ENCODE data around the gene GRB10. TPM values are rescaled to one million over a fixed set of nuclear protein-coding genes. Genes with fewer than 3 reads are reported as not detected.

The GRB10 gene
- total RNA-seq, 1 donor from 2014 or later = 33.9 TPM

- Histone ChIP-seq H3K9me3 (ENCODE audit: low read depth) (no peaks in the 10 kb centered on the region), H3K36me3 (no peaks in the 10 kb centered on the region), H3K9ac (no peak overlapping the region), H4K20me1 (ENCODE audit: low read depth) (peaks cover 10% of the 10 kb centered on the region), H3K79me2 (ENCODE audit: low read depth) (peaks cover 4% of the 10 kb centered on the region), H2AFZ (replicated peaks) (no peak overlapping the region), H3K4me1 (peaks cover 32% of the 10 kb centered on the region), H3K4me2 (no peak overlapping the region), H3K27me3 (no peaks in the 10 kb centered on the region), H3K4me3 (no peak overlapping the region), H3F3A (ENCODE audit: low read depth) (no peaks in the 10 kb centered on the region), H3K27ac (no peak overlapping the region)
- Mint-ChIP-seq H3K4me3 (no peak overlapping the region), H3K27ac (no peak overlapping the region), H3K36me3 (peaks cover 28% of the 10 kb centered on the region), H3K4me1 (peaks cover 48% of the 10 kb centered on the region), H3K27me3 (ENCODE audit: insufficient read depth, low read depth) (no peaks in the 10 kb centered on the region), H3K9me3 (no peaks in the 10 kb centered on the region)
- TF ChIP-seq, protein P1, sequence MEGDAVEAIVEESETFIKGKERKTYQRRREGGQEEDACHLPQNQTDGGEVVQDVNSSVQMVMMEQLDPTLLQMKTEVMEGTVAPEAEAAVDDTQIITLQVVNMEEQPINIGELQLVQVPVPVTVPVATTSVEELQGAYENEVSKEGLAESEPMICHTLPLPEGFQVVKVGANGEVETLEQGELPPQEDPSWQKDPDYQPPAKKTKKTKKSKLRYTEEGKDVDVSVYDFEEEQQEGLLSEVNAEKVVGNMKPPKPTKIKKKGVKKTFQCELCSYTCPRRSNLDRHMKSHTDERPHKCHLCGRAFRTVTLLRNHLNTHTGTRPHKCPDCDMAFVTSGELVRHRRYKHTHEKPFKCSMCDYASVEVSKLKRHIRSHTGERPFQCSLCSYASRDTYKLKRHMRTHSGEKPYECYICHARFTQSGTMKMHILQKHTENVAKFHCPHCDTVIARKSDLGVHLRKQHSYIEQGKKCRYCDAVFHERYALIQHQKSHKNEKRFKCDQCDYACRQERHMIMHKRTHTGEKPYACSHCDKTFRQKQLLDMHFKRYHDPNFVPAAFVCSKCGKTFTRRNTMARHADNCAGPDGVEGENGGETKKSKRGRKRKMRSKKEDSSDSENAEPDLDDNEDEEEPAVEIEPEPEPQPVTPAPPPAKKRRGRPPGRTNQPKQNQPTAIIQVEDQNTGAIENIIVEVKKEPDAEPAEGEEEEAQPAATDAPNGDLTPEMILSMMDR (IDR thresholded peaks at IDR 0.05) = no peak
- TF ChIP-seq EZH2 (IDR thresholded peaks at IDR 0.05) (no peak), EZH2phosphoT487 (IDR thresholded peaks at IDR 0.05) (no peak)
- no peak for DNase-seq (ENCODE audit: low spot score)
Observed at GRCh38 chr7:50707236-50708006, 75.3 kb downstream of the GRB10 start.

DNA sequence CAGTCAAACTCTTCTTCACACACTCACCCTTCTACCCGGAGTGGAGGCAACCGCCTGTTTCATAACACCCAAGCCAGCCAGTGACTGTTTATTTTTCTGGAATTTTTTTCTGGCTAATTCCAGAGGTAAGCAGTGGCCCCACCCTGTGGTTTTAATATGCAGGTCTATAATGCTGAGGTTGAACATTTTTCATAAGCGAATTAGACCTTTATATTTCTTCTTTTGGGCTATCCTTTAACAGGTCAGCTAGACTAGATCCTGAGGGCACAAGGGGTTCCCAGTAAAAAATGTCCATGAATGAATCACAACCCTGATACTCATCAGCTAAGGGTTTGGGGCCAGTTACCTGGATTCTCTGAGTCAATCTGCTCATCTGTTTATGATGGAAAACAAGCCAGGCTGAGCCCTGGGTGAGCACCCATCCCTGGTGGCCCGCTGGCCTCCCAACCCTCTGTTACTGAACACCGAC is 76.2 kb downstream of the GRB10 start:
- Histone ChIP-seq H4K20me1 (ENCODE audit: low read depth) (peaks cover 6% of the 10 kb centered on the region), H3K4me2 (no peak overlapping the region), H3K4me1 (peaks cover 24% of the 10 kb centered on the region), H3K27me3 (no peaks in the 10 kb centered on the region), H3F3A (ENCODE audit: low read depth) (no peaks in the 10 kb centered on the region), H2AFZ (replicated peaks) (no peak overlapping the region), H3K9me3 (ENCODE audit: low read depth) (no peaks in the 10 kb centered on the region), H3K79me2 (ENCODE audit: low read depth) (peaks cover 4% of the 10 kb centered on the region), H3K27ac (no peak overlapping the region), H3K9ac (no peak overlapping the region), H3K4me3 (no peak overlapping the region), H3K36me3 (no peaks in the 10 kb centered on the region)
- Mint-ChIP-seq H3K27me3 (ENCODE audit: insufficient read depth, low read depth) (no peaks in the 10 kb centered on the region), H3K4me1 (peaks cover 41% of the 10 kb centered on the region), H3K9me3 (no peaks in the 10 kb centered on the region), H3K36me3 (peaks cover 32% of the 10 kb centered on the region), H3K27ac (no peak overlapping the region), H3K4me3 (no peak overlapping the region)
- DNase-seq (ENCODE audit: low spot score) = no peak
- TF ChIP-seq EZH2 (IDR thresholded peaks at IDR 0.05) = no peak
- TF ChIP-seq EZH2phosphoT487 (IDR thresholded peaks at IDR 0.05) = no peak
- TF ChIP-seq, protein P1 (IDR thresholded peaks at IDR 0.05) = no peak

DNA sequence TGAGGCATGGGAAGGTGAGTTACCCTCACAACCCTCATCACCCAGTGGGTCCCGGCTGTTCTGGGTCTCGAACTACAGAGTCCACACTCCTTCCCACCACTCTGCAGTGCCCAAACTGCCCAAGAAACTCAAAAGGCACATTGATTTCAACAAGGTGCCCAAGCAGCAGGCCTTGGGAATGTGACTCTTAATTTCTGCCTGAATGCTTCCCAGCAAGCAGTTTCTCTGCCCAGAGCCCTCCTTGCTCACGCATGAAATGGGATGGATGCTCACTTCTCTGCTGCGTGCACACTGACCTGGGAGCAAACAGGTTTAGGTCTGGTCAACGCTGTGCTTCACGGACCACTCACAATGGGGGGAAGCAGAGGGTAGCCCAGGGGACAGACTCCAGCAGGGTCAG is 77.9 kb downstream of the GRB10 start:
- Histone ChIP-seq H3K27ac (no peak overlapping the region), H3K79me2 (ENCODE audit: low read depth) (peaks cover 4% of the 10 kb centered on the region), H3K27me3 (no peaks in the 10 kb centered on the region), H3K4me3 (no peak overlapping the region), H3K36me3 (no peaks in the 10 kb centered on the region), H3F3A (ENCODE audit: low read depth) (no peaks in the 10 kb centered on the region), H4K20me1 (ENCODE audit: low read depth) (peaks cover 6% of the 10 kb centered on the region), H3K4me1 (peaks cover 24% of the 10 kb centered on the region), H3K4me2 (peak overlapping the region; percentile 23), H2AFZ (replicated peaks) (no peak overlapping the region), H3K9ac (no peak overlapping the region), H3K9me3 (ENCODE audit: low read depth) (no peaks in the 10 kb centered on the region)
- no peaks in the 10 kb centered on the region for H3K9me3 Mint-ChIP-seq
- H3K36me3 Mint-ChIP-seq = peaks cover 37% of the 10 kb centered on the region
- TF ChIP-seq EZH2phosphoT487 (IDR thresholded peaks at IDR 0.05) (no peak), EZH2 (IDR thresholded peaks at IDR 0.05) (no peak)
- TF ChIP-seq, protein P1 (IDR thresholded peaks at IDR 0.05) = no peak
- H3K27me3 Mint-ChIP-seq (ENCODE audit: insufficient read depth, low read depth) = no peaks in the 10 kb centered on the region
- no peak overlapping the region for H3K4me3 Mint-ChIP-seq
- H3K4me1 Mint-ChIP-seq = peaks cover 38% of the 10 kb centered on the region
- H3K27ac Mint-ChIP-seq = no peak overlapping the region
- DNase-seq (ENCODE audit: low spot score) = peak; percentile 31

Measured in neural progenitor cell (in vitro differentiated cells).